HepG2 (cell line): ENCODE measurements around the gene CSK. TPM values are rescaled to one million over a fixed set of nuclear protein-coding genes. Genes with fewer than 3 reads are reported as not detected.

Experiments
- ATAC-seq: fragments of 200-7000 bp; cut with Tn5 transposase; 3 replicates; pipeline ENCODE4 v1.9.1; 2020; ENCODE audit warnings: mild to moderate bottlenecking, moderate library complexity
- BruUV-seq: library from RNA; stranded (reverse); fragments of 400-500 nt; replicated peaks from 2 replicates; lab custom pipeline; 2021; lab: Mats Ljungman, UMichigan
- CTCF ChIA-PET: fragments of 300-600 bp; formaldehyde crosslinking; extraction: SDS; loops from one replicate; lab custom pipeline; 2021; ENCODE audit warnings: low total read pairs, inconsistent platforms, low intra/inter-chr PET ratio; lab: Yijun Ruan, JAX
- POLR2A ChIA-PET: fragments of 350-600 bp; sonication (Branson Sonifier 250); formaldehyde crosslinking; loops from one replicate; lab custom pipeline; 2020; ENCODE audit warnings: antibody characterized with exemption, inconsistent platforms; lab: Yijun Ruan, JAX
- DNase-seq: peaks from one replicate; pipeline ENCODE4 v3.0.0-alpha.2; 2015; ENCODE audit warnings: low spot score
- FAIRE-seq: peaks from 3 replicates; lab custom pipeline; 2011; peaks lifted over from hg19 to GRCh38; lab: Jason Lieb, UNC
- H2AFZ ChIP-seq: one replicate; pipeline ENCODE4 v1.6.1; 2011; ENCODE audit warnings: low read length, inconsistent platforms
- H3K27ac ChIP-seq: fragments of 300-600 bp; 3 replicates; pipeline ENCODE4 v1.8.0; 2011; ENCODE audit warnings: mixed run types, mild to moderate bottlenecking, mixed read lengths, low read length, inconsistent platforms; ENCODE audit not compliant: insufficient read depth; ENCODE audit errors: extremely low read length
- H3K27me3 ChIP-seq, 2 experiments: fragments of 200-600 bp in 1 of 2; 2 replicates in 1 of 2; 3 replicates in 1 of 2; pipeline versions ENCODE4 v1.6.0 to v1.8.0; 2011; ENCODE audit warnings: low read length in 2 of 2, mild to moderate bottlenecking in 2 of 2, moderate library complexity in 2 of 2, inconsistent platforms in 1 of 2; ENCODE audit not compliant: insufficient read depth in 2 of 2, control insufficient read depth in 1 of 2
- H3K36me3 ChIP-seq, 2 experiments: fragments of 200-600 bp in 1 of 2; replicated peaks in 1 of 2; 2 replicates in 1 of 2; 3 replicates in 1 of 2; pipeline versions ENCODE4 v1.5.1 to v1.8.0; 2011; ENCODE audit warnings: low read length in 2 of 2, inconsistent platforms in 1 of 2; ENCODE audit not compliant: insufficient read depth in 2 of 2, control insufficient read depth in 1 of 2
- H3K4me1 ChIP-seq: 2 replicates; pipeline ENCODE4 v1.5.1; 2012; ENCODE audit warnings: low read length, inconsistent platforms; ENCODE audit not compliant: insufficient read depth
- H3K4me2 ChIP-seq: 2 replicates; pipeline ENCODE4 v1.6.0; 2011; ENCODE audit warnings: low read depth, low read length, inconsistent platforms
- H3K4me3 ChIP-seq, 3 experiments: fragments of 200-600 bp in 1 of 3; sonication (generic), shearing (Covaris generic) in 1 of 3; replicated peaks in 1 of 3; 2 replicates each; pipeline ENCODE4 v1.5.1; 2011 to 2016; ENCODE audit warnings: low read length in 3 of 3, inconsistent platforms in 2 of 3, low read depth in 2 of 3, mild to moderate bottlenecking in 2 of 3, control low read depth in 1 of 3, mixed read lengths in 1 of 3; ENCODE audit not compliant: insufficient read depth in 1 of 3
- H3K79me2 ChIP-seq: one replicate; pipeline ENCODE4 v1.6.1; 2011; ENCODE audit warnings: low read length, inconsistent platforms; ENCODE audit not compliant: insufficient read depth
- H3K9ac ChIP-seq: 2 replicates; pipeline ENCODE4 v1.6.0; 2011; ENCODE audit warnings: mild to moderate bottlenecking, low read depth, low read length, inconsistent platforms; ENCODE audit not compliant: insufficient read depth
- H3K9me3 ChIP-seq: 2 replicates; pipeline ENCODE4 v1.5.1; 2012; ENCODE audit warnings: mild to moderate bottlenecking, low read length
- H4K20me1 ChIP-seq: 2 replicates; pipeline ENCODE4 v1.6.0; 2011; ENCODE audit warnings: inconsistent platforms, mild to moderate bottlenecking, low read length, moderate library complexity; ENCODE audit not compliant: insufficient read depth
- NBN ChIP-seq: fragments of 450-650 bp; conservative IDR thresholded peaks from 2 replicates; pipeline ENCODE4 v1.6.1; 2017
- RFXANK ChIP-seq: IDR thresholded peaks from 2 replicates; pipeline ENCODE4 v1.6.1; 2016
- ZNF703 ChIP-seq: sonication (generic); formaldehyde crosslinking; IDR thresholded peaks from 2 replicates; pipeline ENCODE4 v1.5.1; 2020; ENCODE audit warnings: missing genetic modification reagents, mild to moderate bottlenecking, moderate library complexity, borderline replicate concordance
- ZNF83 ChIP-seq: sonication (generic); formaldehyde crosslinking; IDR thresholded peaks from 2 replicates; pipeline ENCODE4 v1.4.0; 2020; ENCODE audit warnings: missing genetic modification reagents, mild to moderate bottlenecking, borderline replicate concordance
- WGBS: methylation state at CpG from one replicate; pipeline ENCODE4 v1.1.6; 2017; ENCODE audit warnings: low lambda C conversion rate; 5-methylcytosine and 5-hydroxymethylcytosine counted together
- in situ Hi-C: cut with HindIII; loops from 2 replicates; pipeline ENCODE4 v1.10.0; 2017; ENCODE audit warnings: low pct_unique_long_range_greater_than_20kb; ENCODE audit not compliant: extremely low pct_ligation_motif_present
- intact Hi-C: fragments of 100-400 bp; cut with micrococcal nuclease; formaldehyde crosslinking; loops from one replicate; pipeline ENCODE4 v1.10.0; 2022; ENCODE audit not compliant: unreplicated experiment
- polyA plus RNA-seq, 8 experiments: library from polyadenylated mRNA; depleted of rRNA in 3 of 8; stranded (reverse) in 7 of 8; unstranded in 1 of 8; fragments of >200 nt; fragmentation: Illumina TruSeq in 4 of 8; extraction: Trizol in 4 of 8; gene quantifications; 2 replicates each; pipeline versions ENCODE4 v1.2.1 to v1.2.3, GENCODE V29; 2011 to 2016; ENCODE audit warnings: low read depth in 4 of 8, missing spikeins in 1 of 8, mixed read lengths in 1 of 8; ENCODE audit not compliant: insufficient read depth in 1 of 8
- total RNA-seq, 5 experiments: library from RNA; depleted of rRNA; stranded (reverse); fragments of >200 nt; fragmentation: Illumina TruSeq; extraction: Trizol; gene quantifications; 2 replicates each; pipeline ENCODE4 v1.2.3, GENCODE V29; 2016; ENCODE audit warnings: low read depth in 1 of 5
- TF ChIP-seq, protein P1 (sequence below): sonication (generic); formaldehyde crosslinking; IDR thresholded peaks from 2 replicates; pipeline ENCODE4 v1.4.0; 2020; ENCODE audit warnings: missing genetic modification reagents
- TF ChIP-seq, protein P2 (sequence below): IDR thresholded peaks from 2 replicates; pipeline ENCODE4 v1.6.1; 2012; ENCODE audit warnings: inconsistent platforms
- TF ChIP-seq, protein P3 (sequence below): sonication (generic); formaldehyde crosslinking; IDR thresholded peaks from 2 replicates; pipeline ENCODE4 v1.5.0; 2020; ENCODE audit warnings: missing genetic modification reagents
- TF ChIP-seq, protein P4 (sequence below): IDR thresholded peaks from 2 replicates; pipeline ENCODE4 v1.6.1; 2012; ENCODE audit warnings: low read length, improper control_type of control experiment
- TF ChIP-seq, protein P5 (sequence below): sonication (generic); formaldehyde crosslinking; IDR thresholded peaks from 2 replicates; pipeline ENCODE4 v1.4.0; 2020; ENCODE audit warnings: low read depth, missing genetic modification reagents
- TF ChIP-seq, protein P6 (sequence below): sonication (generic); formaldehyde crosslinking; IDR thresholded peaks from 2 replicates; pipeline ENCODE4 v1.8.0; 2022; ENCODE audit warnings: mild to moderate bottlenecking, missing genetic modification reagents

CSK gene
- total and polyA plus RNA-seq, 2 of the 13 experiments (the other 11 are each of a cell fraction or from before 2014, with no cell fraction given), result 12.5 to 21.3 TPM

DNA sequence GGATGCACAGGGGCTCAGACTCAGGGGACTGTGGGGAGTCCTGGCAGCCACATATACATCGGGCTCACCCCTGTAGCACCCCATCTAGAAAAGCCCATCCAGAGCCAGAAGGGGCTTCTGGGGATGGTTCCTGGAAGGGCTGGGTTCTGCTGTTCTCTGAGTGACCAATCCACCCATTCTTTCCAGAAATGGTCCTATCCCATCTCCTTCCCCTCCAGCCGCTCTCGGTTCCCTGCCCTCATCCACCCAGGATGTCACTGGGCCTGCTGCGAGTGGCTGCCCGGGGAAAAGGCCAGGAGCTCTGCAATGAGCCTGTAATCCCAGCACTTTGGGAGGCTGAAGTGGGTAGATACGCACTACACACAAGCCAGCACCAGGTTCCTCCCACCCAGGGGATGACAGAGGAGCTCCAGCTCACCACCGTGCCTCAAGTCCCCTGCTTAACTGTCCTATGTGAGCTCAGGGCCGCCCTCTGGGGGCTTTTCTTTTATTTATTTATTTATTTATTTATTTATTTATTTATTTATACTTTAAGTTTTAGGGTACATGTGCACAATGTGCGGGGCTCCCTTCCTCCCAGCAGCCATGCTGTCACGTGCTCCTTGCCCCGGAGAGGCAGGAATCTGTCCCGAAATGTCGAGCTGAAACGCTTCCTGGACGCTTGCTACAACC lies 13.6 kb upstream of the CSK start:
- no peak overlapping the region for H3K27ac ChIP-seq
- no peaks in the 10 kb centered on the region for H3K27me3 ChIP-seq
- intact Hi-C loops, result loop anchor here (10.0 kb wide), 1 partner anchor 63 kb away; no protein-coding TSS in a partner anchor
- CTCF ChIA-PET, result interaction anchor here (0.8 to 5.8 kb wide), 7 partner anchors 32 to 150 kb away, joined by 3 to 59 read pairs (median 7); no protein-coding TSS in a partner anchor
- peak overlapping the region; percentile 87 for H3K4me2 ChIP-seq
- POLR2A ChIA-PET, result interaction anchor here (0.6 to 2.3 kb wide), 8 partner anchors 8 to 137 kb away, joined by 4 to 13 read pairs (median 7); partner anchors contain the start of gene CYP1A1
- no peak for ATAC-seq
- in situ Hi-C loops, result loop anchor here (5.0 kb wide), 2 partner anchors 131 to 396 kb away; no protein-coding TSS in a partner anchor
- H3K4me3 ChIP-seq, result peak overlapping the region; percentile 27 to 58 (median 44); a peak in 5 of 6 replicates
- H3K36me3 ChIP-seq, result no peaks in the 10 kb centered on the region
- 38% methylated on average over 14 of the region's 15 CpGs for WGBS
- H2AFZ ChIP-seq, result no peak overlapping the region
- BruUV-seq, result no TSS peak
- no peak for FAIRE-seq
- DNase-seq, result no peak
- H3K79me2 ChIP-seq, result no peaks in the 10 kb centered on the region
- no peaks in the 10 kb centered on the region for H3K9me3 ChIP-seq
- no peaks in the 10 kb centered on the region for H4K20me1 ChIP-seq
- H3K4me1 ChIP-seq, result peaks cover 29% of the 10 kb centered on the region
- H3K9ac ChIP-seq, result no peak overlapping the region
- TF ChIP-seq ZNF703 (no peak), NBN (no peak), RFXANK (no peak), ZNF83 (no peak)
- TF ChIP-seq, protein P1, sequence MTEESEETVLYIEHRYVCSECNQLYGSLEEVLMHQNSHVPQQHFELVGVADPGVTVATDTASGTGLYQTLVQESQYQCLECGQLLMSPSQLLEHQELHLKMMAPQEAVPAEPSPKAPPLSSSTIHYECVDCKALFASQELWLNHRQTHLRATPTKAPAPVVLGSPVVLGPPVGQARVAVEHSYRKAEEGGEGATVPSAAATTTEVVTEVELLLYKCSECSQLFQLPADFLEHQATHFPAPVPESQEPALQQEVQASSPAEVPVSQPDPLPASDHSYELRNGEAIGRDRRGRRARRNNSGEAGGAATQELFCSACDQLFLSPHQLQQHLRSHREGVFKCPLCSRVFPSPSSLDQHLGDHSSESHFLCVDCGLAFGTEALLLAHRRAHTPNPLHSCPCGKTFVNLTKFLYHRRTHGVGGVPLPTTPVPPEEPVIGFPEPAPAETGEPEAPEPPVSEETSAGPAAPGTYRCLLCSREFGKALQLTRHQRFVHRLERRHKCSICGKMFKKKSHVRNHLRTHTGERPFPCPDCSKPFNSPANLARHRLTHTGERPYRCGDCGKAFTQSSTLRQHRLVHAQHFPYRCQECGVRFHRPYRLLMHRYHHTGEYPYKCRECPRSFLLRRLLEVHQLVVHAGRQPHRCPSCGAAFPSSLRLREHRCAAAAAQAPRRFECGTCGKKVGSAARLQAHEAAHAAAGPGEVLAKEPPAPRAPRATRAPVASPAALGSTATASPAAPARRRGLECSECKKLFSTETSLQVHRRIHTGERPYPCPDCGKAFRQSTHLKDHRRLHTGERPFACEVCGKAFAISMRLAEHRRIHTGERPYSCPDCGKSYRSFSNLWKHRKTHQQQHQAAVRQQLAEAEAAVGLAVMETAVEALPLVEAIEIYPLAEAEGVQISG, result no peak
- TF ChIP-seq, protein P2, sequence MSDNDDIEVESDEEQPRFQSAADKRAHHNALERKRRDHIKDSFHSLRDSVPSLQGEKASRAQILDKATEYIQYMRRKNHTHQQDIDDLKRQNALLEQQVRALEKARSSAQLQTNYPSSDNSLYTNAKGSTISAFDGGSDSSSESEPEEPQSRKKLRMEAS, result no peak
- TF ChIP-seq, protein P3, sequence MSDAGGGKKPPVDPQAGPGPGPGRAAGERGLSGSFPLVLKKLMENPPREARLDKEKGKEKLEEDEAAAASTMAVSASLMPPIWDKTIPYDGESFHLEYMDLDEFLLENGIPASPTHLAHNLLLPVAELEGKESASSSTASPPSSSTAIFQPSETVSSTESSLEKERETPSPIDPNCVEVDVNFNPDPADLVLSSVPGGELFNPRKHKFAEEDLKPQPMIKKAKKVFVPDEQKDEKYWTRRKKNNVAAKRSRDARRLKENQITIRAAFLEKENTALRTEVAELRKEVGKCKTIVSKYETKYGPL (CRISPR knock-in tag), result no peak
- TF ChIP-seq, protein P4, sequence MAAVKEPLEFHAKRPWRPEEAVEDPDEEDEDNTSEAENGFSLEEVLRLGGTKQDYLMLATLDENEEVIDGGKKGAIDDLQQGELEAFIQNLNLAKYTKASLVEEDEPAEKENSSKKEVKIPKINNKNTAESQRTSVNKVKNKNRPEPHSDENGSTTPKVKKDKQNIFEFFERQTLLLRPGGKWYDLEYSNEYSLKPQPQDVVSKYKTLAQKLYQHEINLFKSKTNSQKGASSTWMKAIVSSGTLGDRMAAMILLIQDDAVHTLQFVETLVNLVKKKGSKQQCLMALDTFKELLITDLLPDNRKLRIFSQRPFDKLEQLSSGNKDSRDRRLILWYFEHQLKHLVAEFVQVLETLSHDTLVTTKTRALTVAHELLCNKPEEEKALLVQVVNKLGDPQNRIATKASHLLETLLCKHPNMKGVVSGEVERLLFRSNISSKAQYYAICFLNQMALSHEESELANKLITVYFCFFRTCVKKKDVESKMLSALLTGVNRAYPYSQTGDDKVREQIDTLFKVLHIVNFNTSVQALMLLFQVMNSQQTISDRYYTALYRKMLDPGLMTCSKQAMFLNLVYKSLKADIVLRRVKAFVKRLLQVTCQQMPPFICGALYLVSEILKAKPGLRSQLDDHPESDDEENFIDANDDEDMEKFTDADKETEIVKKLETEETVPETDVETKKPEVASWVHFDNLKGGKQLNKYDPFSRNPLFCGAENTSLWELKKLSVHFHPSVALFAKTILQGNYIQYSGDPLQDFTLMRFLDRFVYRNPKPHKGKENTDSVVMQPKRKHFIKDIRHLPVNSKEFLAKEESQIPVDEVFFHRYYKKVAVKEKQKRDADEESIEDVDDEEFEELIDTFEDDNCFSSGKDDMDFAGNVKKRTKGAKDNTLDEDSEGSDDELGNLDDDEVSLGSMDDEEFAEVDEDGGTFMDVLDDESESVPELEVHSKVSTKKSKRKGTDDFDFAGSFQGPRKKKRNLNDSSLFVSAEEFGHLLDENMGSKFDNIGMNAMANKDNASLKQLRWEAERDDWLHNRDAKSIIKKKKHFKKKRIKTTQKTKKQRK, result no peak
- TF ChIP-seq, protein P5, sequence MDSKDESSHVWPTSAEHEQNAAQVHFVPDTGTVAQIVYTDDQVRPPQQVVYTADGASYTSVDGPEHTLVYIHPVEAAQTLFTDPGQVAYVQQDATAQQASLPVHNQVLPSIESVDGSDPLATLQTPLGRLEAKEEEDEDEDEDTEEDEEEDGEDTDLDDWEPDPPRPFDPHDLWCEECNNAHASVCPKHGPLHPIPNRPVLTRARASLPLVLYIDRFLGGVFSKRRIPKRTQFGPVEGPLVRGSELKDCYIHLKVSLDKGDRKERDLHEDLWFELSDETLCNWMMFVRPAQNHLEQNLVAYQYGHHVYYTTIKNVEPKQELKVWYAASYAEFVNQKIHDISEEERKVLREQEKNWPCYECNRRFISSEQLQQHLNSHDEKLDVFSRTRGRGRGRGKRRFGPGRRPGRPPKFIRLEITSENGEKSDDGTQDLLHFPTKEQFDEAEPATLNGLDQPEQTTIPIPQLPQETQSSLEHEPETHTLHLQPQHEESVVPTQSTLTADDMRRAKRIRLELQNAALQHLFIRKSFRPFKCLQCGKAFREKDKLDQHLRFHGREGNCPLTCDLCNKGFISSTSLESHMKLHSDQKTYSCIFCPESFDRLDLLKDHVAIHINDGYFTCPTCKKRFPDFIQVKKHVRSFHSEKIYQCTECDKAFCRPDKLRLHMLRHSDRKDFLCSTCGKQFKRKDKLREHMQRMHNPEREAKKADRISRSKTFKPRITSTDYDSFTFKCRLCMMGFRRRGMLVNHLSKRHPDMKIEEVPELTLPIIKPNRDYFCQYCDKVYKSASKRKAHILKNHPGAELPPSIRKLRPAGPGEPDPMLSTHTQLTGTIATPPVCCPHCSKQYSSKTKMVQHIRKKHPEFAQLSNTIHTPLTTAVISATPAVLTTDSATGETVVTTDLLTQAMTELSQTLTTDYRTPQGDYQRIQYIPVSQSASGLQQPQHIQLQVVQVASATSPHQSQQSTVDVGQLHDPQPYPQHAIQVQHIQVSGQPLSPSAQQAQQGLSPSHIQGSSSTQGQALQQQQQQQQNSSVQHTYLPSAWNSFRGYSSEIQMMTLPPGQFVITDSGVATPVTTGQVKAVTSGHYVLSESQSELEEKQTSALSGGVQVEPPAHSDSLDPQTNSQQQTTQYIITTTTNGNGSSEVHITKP (CRISPR knock-in tag), result no peak
- TF ChIP-seq, protein P6, sequence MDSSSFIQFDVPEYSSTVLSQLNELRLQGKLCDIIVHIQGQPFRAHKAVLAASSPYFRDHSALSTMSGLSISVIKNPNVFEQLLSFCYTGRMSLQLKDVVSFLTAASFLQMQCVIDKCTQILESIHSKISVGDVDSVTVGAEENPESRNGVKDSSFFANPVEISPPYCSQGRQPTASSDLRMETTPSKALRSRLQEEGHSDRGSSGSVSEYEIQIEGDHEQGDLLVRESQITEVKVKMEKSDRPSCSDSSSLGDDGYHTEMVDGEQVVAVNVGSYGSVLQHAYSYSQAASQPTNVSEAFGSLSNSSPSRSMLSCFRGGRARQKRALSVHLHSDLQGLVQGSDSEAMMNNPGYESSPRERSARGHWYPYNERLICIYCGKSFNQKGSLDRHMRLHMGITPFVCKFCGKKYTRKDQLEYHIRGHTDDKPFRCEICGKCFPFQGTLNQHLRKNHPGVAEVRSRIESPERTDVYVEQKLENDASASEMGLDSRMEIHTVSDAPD (CRISPR knock-in tag), result no peak
